GM20431 (cell line): ENCODE measurements around the gene CDYL.

ENCODE experiments used
- in situ Hi-C: fragments of 300-500 bp; cut with MseI, MboI; formaldehyde crosslinking; loops from one replicate; pipeline ENCODE4 v1.15.0; 2020; ENCODE audit warnings: low sequenced_read_pairs; ENCODE audit not compliant: unreplicated experiment

CDYL gene

DNA sequence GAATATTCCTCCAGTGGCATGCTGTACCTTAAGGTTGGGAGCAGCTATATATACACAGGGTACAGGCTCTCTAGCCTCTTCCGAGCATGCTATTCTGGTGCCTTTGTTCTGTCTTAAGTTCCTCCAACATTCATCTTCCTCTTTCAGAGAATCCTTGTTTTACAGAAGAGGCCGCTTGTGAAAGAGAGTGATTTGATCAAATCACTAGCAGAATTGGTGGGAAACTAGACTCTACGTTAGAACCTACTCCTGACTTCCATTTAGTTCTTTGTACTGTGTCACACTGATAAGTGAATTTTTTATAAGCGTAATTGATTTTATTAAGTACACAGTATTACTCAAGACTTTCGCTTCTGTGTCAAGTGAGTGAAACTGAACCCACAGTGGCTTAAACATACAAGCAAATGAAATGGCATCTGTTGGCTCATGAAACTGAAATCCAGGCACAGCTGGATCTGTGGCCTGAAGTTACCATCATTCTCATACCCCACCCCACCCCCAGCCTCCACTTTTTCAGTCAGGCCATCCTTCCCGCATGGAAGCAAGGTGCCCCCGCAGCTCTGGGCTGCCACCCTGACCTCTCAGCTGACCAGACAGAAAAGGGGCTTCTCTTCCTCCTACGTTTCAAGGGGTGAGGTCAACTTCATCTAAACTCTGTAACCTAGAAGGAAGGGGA, 125.3 kb downstream of the CDYL start:
- in situ Hi-C loops = no loop called here

DNA sequence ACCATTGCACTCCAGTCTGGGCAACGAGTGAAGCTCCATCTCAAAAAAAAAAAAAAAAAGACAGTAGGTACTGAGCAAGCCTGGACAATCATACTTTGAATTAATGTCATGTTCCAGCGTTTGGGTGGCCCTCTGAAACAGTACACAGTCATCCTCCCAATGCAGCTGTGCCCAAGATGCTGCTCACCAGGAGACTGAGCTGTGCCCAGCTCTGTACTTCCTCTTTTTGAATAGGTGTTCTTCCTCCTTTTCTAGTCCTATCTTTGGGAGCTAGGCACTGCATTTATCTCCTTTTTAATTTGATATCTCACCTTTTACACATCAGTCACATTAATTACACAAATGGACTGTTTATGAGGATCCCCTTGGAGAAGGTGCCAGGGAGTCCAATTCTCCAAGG, 126.2 kb downstream of the CDYL start:
- in situ Hi-C loops = no loop called here

DNA sequence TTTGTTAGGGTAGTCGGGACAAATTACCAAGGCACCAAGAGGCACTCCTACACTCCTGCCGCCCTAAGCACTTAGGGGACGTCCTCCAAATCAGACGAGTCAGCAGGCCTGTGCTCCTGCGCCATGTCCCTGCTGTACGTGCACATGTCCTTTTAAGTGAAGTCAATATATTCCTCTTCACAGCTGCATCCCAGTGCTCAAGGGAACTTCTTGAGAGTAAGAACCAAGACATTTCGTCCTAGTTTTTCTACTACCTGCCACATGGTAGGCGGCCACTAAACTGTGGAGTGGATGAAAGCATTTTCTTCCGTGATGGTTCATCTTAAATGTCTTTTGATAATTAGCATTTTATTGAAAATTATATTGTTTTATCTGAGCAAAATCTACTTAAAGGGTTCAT, 126.9 kb downstream of the CDYL start:
- in situ Hi-C loops = no loop called here

DNA sequence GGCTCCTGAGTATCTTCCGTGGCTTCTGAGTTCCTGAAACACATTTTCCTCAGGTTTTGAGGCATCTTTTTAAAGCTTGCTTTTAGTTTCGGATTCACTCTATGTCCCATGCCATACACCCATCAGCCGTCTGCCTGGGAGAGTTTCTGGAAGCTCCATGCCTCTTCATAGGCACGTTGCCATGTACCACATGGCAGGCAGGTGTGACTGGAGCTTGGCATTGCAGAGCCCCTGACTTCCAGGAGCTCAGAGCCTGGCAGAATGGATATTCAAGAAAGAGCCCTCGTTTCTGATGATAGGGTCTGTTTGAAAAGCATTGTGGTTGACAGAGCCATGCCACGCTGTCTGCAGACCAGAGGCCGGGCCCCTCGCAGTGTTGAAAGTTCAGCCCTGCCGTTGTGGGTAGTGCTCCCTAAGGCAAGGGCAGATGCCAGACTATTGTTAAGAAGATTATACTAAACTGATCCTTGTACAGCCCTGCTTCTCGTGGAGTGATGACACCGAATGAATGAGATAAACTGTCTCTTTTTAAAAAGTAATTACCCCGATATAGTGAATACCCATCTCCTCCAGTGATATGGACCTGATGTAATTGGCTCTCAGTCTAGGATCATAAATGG, 127.7 kb downstream of the CDYL start:
- in situ Hi-C loops = no loop called here

DNA sequence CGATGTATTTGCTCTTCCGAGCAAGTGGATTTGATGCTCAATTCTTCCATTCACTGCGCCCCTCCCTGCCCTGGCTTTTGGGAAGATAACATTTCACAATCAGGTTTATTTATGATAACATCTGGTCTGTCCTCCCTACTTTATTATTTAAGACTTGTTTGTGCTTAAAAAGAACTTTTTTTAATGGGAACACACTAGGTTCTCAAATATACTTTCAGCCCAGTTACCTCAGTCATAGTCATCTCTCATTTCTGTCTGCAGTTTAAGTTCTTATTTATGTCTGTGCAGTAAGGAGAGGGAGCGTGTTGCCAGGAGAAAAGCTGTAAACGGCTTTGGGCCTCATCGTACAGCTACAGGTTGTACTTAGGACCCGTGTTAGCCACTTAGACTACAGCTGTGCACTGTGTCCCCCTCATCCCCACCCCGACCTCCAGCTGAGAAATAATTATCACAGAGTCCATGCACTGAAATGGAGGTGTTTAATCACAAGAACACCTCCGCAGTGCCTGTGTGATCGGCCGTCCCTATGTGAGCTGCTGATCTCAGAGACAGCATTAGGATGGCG, 128.3 kb downstream of the CDYL start:
- in situ Hi-C loops = no loop called here

DNA sequence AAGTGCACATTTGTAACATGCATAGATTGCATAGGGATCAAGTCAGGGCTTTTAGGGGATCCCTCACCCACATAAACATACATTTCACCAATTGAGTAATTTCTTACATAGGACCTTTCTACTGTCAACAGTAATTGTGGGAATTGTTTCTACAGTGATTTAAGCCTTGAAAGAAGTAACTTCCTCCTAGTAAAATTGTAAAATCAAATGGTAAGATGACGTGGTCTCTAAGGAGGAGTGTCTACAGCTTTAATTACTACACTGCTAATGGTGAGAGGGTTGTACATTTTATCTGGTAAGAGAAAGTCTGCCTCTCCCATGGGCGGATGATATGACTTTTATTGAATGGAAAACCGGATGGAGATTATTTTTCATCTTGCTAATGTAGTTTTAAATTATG, 129.6 kb downstream of the CDYL start:
- in situ Hi-C loops = no loop called here

DNA sequence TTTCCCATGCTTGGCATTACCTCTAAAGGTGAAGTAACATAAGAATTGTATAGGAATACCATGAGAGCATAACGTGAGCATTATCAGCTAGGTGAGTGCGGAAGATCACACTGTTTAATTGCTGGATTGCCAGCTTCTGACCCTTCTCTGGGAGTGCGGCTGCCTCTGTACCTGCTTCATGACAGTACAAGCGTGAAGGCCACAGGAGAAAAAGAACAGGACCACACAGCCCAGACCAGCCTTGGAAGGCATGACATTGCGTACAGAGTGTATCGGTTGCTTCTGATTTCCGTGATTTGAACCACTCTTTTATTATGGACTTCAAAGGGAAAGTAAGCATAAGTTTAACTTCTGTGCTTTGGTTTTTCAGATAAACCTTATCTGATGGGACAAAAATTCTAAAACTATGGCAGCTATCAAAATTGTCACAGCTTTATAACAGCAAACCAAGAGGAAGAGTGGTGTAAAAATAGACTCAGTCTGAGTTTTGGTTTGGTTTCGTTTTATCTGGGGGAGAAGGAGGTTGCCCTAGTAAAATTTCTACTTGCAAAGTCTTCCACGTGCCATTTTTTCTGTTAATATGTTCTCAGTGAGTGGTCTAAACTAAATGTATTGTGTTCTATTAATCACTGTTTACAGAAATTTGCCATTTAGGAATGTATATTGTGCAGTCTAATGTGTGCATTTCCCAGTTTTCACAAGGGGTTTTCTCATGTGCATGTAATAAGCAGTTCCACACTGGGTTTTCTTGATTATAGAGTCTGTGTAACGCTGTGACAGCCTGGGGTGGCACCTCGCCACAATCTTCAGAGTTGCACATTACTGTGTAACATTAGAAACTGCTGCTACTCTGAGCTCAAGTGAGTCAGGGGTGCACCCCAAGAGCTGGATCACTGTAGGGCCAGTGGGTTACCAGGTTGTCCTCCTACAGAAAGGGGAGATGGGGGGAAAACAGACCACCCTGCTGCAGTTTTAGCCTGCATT, 130.4 kb downstream of the CDYL start:
- in situ Hi-C loops = no loop called here

DNA sequence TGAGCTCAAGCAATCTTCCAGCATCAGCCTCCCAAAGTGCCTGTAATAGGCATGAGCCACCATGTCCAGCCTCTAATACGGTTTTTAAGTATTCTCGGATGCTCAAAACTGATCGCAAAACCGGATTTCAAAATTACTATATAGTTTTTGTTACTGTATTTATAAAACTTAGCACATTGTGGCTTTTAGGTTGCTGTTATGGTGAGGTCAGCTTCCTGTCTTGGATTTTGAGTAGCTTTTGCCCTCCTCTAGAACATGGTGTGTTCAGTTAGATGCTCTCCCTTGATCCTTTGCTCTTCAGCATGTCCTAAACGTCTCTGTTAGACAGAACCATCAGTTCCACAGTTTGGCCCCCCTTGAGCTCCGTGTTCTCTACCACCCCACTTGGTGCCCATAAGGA, 131.4 kb downstream of the CDYL start:
- in situ Hi-C loops = no loop called here

DNA sequence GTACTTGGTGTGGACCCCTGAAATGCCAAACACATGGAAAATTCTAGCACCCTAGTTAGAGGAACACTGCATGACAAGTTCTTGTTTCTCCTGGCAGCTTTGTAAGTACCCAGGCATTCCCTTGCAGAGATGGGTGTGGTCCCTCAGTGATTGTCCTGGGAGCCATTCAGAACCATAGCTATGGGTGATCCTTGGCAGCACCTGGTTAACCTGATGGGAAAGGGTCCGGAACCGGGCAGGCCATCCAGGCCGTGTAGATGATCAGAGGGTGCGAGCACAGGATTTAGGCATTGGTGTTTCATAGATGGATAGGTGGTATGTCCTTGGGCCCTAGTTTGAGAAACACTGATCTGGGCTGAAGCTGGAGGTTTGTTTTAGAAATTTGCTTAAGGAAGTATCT, 131.9 kb downstream of the CDYL start:
- in situ Hi-C loops = no loop called here

DNA sequence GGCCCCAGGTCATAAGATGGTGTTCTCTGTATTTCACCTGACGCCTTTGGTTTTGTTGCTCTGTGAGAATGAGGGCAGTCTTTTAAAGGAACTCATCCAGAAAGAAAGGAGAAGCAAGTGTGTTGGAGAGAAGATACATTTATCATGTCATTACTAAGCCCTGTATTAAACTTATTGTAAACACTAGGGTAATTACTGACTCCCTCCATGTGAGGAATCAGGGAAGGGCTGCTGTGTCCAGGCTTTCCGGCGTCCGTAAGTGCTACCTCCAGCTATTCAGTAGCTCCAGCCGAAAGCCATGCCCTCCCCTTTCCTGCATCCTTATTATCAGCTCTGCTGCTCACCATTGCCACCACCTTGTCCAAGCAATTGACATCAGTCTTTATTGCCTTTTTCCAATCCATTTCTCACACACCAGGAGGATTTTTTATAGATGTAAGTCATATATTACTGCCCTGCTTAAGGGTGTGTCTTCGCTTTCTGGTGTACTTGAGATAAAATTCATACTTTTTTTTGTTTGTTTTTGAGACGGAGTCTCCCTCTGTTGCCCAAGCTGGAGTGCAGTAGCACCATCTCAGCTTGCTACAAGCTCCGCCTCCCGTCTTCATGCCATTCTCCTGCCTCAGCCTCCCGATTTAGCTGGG, 133.0 kb downstream of the CDYL start:
- in situ Hi-C loops = no loop called here

DNA sequence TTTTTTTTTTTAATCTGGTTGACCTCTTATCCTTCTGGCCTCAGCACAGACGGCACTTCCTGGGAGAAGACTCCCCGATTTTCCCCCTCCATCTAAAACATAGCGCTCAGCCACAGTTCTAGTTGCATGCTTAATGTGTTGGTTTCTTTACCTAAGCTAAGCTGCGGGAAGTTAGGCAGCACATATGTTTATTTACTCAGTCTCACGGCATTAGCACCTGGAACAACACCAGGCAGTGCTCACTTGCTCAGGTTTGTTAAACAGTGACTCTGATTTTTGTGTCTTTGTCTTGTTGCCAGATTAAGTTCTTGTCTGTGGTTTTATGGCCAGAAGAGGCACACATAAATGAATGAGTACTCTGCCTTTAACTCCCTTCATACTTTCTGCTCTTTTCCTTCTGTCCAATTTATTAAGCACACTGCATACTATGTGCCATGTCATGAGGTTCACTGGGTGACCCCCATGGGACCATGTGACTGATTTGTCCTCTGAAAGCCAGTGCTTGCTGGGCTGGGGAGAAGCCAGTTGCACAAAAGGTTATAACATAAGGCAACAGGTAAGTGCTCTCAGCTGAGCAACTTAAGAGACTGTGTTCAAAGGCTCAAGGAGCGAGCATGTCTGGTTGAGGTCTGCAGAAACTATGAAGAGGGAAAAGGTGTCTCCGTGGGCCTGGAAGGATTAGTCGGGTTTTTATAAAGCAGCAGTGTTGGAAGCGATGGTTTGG, 134.0 kb downstream of the CDYL start:
- in situ Hi-C loops = no loop called here

DNA sequence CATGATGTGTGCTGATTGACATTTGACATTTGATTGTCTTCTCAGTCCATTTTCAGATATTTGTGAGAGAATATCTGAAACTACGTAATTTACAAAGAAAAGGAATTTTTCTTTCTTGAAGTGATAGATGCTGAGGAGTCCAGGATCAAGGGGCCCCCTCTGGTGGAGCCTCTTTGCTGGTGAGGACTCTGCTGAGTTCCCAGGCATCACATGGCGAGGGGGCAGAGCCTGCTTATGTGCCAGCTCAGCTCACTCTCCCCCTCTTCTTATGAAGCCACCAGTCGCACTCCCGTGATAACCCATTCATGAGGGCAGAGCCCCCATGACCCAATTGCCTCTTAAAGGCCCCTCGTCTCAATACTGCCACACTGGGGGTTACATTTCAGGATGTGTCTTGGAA, 136.4 kb downstream of the CDYL start:
- in situ Hi-C loops = no loop called here

DNA sequence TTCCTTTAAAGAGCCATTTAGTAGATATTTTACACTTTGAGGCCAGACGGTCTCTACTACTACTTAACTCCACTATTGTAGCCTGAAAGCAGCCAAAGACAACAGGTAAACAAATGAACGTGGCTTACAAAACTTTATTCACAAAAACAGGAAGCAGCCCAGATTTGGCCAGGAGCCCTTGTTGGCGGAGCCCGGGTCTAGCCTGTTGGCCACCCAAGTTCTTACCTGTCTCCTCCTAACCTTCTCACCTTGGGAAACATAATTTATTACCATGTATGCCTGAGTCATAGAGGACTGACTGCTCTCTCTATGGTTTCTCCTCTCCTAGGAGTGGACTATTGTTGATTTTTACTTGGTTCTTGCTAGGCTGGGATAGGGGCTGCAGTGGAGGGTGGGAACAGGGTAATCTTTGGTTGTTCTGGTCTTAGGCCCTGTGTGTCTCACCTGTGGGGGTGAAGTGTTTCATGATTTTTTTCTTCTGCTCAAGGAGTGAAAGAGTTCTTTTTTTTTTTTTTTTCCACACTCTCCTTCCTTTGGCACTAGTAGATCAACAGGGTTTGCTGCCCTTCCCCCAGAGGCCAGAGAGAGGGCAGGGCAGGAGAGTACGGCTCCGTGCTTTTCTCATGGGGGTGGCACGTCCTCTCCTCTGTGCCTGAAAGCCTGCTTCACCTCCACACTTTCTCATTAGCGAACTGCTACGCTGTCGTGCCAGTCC, 137.7 kb downstream of the CDYL start:
- in situ Hi-C loops = no loop called here

DNA sequence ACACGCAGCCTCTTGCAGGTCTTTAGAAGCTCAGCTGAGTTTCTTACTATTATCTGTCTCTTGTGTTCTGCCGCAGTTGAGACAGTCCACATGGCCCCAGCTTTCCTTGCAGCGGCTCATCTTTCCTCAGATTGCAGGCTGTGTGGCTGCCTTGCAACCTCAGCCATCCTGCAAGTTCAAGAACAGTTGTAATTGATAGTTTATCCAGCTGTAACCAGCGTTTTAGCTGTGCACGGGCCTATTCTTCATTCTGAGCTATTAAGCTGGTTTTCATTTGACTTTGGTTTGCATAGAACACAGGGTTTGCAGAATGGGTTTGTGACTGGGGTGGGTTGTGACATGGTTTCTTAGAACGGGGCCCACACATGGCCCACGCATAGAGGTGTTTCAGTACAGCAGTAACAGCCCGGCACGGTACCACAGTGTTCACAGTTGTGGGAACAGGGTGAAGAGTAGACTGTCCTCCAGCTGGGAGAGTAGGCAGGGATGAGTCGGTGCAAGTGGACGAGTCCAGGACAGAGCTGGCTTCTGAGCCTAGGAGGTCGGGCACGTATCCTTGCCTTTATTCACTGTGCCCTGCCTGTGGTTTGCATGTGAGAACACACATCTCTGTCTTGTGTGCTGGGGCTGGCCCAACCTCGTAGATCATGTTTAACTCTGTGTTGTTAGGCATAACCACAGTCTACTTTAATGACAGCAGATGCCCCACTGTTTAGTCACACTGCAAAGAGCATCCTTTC, 138.4 kb downstream of the CDYL start:
- in situ Hi-C loops = no loop called here

DNA sequence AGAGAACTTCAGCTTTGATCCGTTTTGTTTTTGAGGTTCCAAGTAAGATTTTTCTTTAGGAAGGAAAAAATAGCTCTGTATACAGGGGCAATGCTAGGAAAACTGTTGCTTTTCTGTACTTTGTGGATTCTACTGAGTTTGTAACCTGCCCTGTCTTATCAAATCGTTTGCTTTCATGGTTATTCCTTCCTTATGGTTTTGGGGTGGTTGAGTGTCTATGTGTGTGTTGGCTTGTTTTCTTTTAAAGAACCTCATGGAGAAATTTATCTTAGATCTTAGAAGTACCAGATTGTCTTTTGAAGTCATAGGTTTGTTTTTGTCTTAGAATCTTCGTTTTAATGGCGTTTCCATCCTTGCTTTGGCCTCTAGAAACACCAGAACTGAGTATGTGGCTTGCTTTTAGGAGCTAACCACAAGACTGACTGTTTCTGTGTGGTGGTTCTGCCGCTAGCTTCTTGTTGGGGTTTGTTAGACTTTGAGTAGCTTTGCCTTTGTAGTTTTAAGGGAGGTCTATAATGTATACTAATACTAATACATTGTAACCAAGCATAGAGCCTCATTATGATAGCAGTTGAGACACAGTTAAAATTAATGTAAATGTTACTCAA, 140.9 kb downstream of the CDYL start:
- in situ Hi-C loops = no loop called here

DNA sequence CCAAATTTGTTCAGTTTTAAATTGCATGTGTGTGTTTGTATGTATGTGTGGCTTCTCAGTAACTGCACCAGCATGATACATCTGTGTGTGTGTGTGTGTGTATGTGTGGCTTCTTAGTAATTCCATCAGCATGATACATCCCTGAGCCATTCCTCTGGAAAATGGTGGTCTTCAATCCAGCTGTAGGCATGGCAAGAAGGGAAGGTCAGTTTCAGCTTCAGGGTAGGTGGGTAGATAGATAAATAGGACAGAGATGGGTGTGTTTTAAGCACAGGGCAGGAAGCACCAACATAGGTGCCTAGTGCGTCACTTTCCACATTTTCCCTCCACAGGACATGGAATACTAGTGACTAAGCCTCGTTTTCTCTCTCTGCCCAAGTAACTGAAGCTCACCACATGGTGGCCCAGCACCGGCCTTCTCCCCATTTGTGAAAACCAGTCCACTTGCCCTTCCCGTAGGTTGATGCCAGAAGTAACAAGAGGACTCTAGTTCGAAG, 144.8 kb downstream of the CDYL start:
- in situ Hi-C loops = no loop called here

DNA sequence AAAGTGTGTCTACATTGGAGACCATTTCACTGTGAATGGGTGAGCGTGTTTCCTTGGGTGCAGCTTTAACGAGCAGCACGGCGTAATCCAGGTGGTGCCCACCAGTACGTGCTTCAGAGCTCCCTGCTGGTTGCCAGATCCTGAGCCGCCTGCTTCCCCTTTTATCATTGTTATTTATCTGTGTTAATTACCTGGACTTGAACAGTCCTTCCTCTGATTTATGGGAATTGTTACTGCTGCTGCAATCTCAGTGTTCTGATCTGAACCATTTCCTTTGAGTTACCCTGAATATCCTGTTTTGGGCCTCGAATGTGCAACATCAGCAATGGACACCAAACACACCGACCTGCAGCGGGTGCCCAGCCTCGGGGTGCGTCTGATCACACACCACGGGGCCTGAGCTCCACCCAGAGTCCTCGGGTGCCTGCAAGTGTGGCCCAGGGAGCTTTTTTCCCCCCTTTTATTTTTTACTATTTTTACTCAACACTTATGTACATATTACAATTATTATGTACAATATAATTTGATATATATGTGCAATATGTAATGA, 146.4 kb downstream of the CDYL start:
- in situ Hi-C loops = no loop called here
